CD4-positive, alpha-beta memory T cell (primary cell): ENCODE measurements around the gene TEF. TPM values are rescaled to one million over a fixed set of nuclear protein-coding genes. Genes with fewer than 3 reads are reported as not detected.

ENCODE experiments used
- CTCF ChIA-PET: fragments of 350-600 bp; sonication (Branson Sonifier 250); formaldehyde crosslinking; loops from one replicate; lab custom pipeline; 2021; ENCODE audit warnings: inconsistent platforms; ENCODE audit not compliant: partially characterized antibody; lab: Charles Lee
- POLR2A ChIA-PET: fragments of 350-600 bp; sonication (Branson Sonifier 250); formaldehyde crosslinking; loops from one replicate; lab custom pipeline; 2021; ENCODE audit not compliant: partially characterized antibody; lab: Charles Lee
- DNase-seq, 5 donors: peaks; one replicate each; pipeline versions ENCODE4 v3.0.0 to v3.0.0-alpha.2; 2020 to 2022; ENCODE audit warnings: mixed read lengths in 1 of 5
- H3K27ac ChIP-seq: one replicate; pipeline ENCODE4 v1.7.0; 2013; ENCODE audit warnings: low read depth, low read length
- H3K27me3 ChIP-seq: 2 replicates; pipeline ENCODE4 v1.7.0; 2013; ENCODE audit warnings: mild to moderate bottlenecking, low read length, moderate library complexity; ENCODE audit not compliant: insufficient read depth
- H3K36me3 ChIP-seq: 2 replicates; pipeline ENCODE4 v1.7.0; 2013; ENCODE audit warnings: mild to moderate bottlenecking, low read length, moderate library complexity; ENCODE audit not compliant: insufficient read depth
- H3K4me1 ChIP-seq: 2 replicates; pipeline ENCODE4 v1.7.0; 2013; ENCODE audit warnings: mild to moderate bottlenecking, low read length, moderate library complexity; ENCODE audit not compliant: insufficient read depth
- H3K4me3 ChIP-seq, 2 donors: one replicate each; pipeline ENCODE4 v1.7.0; 2013; ENCODE audit warnings: low read length in 2 of 2, mild to moderate bottlenecking in 1 of 2
- H3K9me3 ChIP-seq, 2 donors: one replicate each; pipeline ENCODE4 v1.7.0; 2013; ENCODE audit warnings: low read length in 2 of 2, control low read depth in 1 of 2; ENCODE audit not compliant: control insufficient read depth in 1 of 2
- H3K27ac Mint-ChIP-seq, 7 donors: one replicate each; pipeline ENCODE4 v1.8.0; 2020 to 2021; ENCODE audit warnings: mixed read lengths in 7 of 7, mild to moderate bottlenecking in 6 of 7, inconsistent platforms in 3 of 7, moderate library complexity in 3 of 7
- H3K27me3 Mint-ChIP-seq, 2 donors: one replicate each; pipeline ENCODE4 v1.8.0; 2020 to 2021; ENCODE audit warnings: mixed read lengths in 2 of 2
- H3K36me3 Mint-ChIP-seq, 2 donors: one replicate each; pipeline ENCODE4 v1.8.0; 2020 to 2021; ENCODE audit warnings: mixed read lengths in 2 of 2, inconsistent platforms in 1 of 2, mild to moderate bottlenecking in 1 of 2
- H3K4me1 Mint-ChIP-seq, 4 donors: one replicate each; pipeline ENCODE4 v1.8.0; 2020 to 2021; ENCODE audit warnings: mixed read lengths in 4 of 4, mild to moderate bottlenecking in 1 of 4
- H3K4me3 Mint-ChIP-seq, 8 donors: one replicate each; pipeline ENCODE4 v1.8.0; 2020 to 2021; ENCODE audit warnings: mixed read lengths in 8 of 8, mild to moderate bottlenecking in 7 of 8, moderate library complexity in 6 of 8, inconsistent platforms in 3 of 8
- H3K9me3 Mint-ChIP-seq, 8 donors: one replicate each; pipeline ENCODE4 v1.8.0; 2020 to 2021; ENCODE audit warnings: mixed read lengths in 8 of 8, mild to moderate bottlenecking in 5 of 8, inconsistent platforms in 3 of 8, moderate library complexity in 1 of 8
- intact Hi-C: fragments of 100-400 bp; cut with micrococcal nuclease; formaldehyde crosslinking; loops from one replicate; pipeline ENCODE4 v1.15.1; 2023
- polyA plus RNA-seq, 2 donors: library from polyadenylated mRNA; unstranded; fragments of 300-500 nt; fragmentation: Illumina TruSeq; gene quantifications; one replicate each; pipeline ENCODE4 v1.2.3, GENCODE V29; 2021
- total RNA-seq, 2 experiments: library from RNA; stranded (reverse); gene quantifications; one replicate each; pipeline ENCODE4 v1.2.3, GENCODE V29; 2021

The TEF gene
- total and polyA plus RNA-seq, 4 experiments from 2014 or later = 4.4 to 8.8 (median 6.5) TPM

DNA sequence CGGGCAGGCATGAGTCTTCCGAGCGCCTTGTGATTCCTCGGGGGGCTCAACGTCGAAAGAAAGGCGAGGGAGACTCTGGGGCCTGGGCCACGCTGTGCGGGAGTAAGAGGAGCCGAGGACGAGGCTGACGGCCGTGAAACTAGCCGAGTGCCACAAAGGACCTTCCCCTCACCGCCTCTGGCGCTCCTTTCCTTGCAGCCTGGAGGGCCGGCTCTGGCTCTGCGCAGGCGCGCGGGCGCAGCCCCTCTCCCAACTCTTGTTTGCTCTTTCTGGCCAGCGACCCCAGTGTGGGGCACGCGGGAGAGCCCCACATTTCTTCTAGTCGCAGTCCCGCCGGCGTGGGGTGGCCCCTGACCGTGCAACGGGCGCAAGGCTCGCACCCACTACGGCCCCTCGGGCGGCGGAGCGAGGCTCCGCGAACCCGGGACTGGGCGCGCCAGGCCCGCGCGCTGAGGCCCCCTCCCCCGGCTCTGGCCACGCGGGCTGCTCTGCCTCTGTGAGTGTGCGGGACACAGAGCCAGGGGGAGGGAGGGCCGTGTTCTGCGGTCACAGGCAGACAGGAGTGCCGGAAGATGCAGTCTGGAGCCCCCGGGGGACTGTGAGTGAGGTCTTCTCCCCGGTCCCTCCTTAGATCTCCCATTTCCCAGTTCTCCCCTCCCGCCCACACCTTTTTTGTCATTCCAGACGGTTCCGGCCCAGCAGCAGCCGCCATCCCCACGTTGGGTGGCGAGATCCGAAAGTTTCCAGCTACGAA, 65.9 kb downstream of the TEF start:
- H3K27ac Mint-ChIP-seq = peak overlapping the region; percentile 94 to 99 (median 98)
- peak overlapping the region; percentile 87 for H3K27ac ChIP-seq
- intact Hi-C loops = loop anchor here (1.0 to 10.0 kb wide), 7 partner anchors 21 to 495 kb away; partner anchors contain the start of genes DESI1, PHF5A, PMM1 and POLR3H
- H3K4me1 Mint-ChIP-seq = peaks cover 13 to 52% (median 24%) of the 10 kb centered on the region in 4 donors
- H3K9me3 ChIP-seq = no peaks in the 10 kb centered on the region
- H3K36me3 ChIP-seq = no peaks in the 10 kb centered on the region
- H3K27me3 ChIP-seq = no peaks in the 10 kb centered on the region
- ChIA-PET CTCF (interaction anchor here (1.0 to 2.1 kb wide), 6 partner anchors 15 to 219 kb away, joined by 3 to 10 read pairs (median 5); partner anchors contain the start of genes ACO2 and PHF5A), POLR2A (interaction anchor here (0.6 to 10.7 kb wide), 38 partner anchors 10 to 1168 kb away, joined by 3 to 261 read pairs (median 6); partner anchors contain the start of genes ACO2, CCDC134, PHF5A and PMM1)
- DNase-seq = peak; percentile 50 to 74 (median 55)
- peak overlapping the region; percentile 90 to 100 (median 96) for H3K4me3 Mint-ChIP-seq
- peak overlapping the region; percentile 71 to 94 for H3K4me3 ChIP-seq
- H3K9me3 Mint-ChIP-seq = peaks cover 0 to 4% (median 0%) of the 10 kb centered on the region in 8 donors
- peaks cover 0 to 2% of the 10 kb centered on the region in 2 donors for H3K27me3 Mint-ChIP-seq
- H3K36me3 Mint-ChIP-seq = peaks cover 0 to 39% of the 10 kb centered on the region in 2 donors
- peaks cover 11% of the 10 kb centered on the region for H3K4me1 ChIP-seq

DNA sequence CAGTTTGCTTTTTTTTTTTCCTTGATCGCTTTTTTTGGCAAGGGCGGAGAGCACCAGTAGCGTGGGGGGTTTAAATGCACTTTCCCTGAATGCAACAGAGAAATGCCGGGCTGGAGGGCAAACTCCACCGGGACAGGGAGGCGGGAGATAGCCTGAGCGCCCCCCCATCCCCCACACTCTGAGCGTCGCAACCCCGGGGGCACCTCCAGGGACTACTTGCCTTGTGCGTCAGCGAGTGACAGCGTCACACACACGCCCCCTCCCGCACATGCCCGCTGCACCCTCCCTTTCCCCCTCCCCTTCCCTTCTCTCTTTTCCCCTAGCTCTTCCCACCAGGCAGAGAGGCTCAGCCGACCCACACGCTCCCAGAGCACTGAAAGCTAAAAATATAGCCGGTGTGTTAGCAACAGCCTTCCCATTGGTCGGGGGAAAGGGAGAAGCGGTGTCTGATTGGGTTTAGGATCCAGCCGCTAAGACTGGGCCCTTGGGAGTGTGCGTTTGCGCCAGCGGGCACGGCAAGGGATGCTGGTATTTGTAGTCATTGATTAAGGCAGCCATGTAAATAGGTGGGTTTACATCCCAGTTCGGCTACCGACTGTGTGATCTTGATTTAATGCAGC, 66.6 kb downstream of the TEF start:
- no peaks in the 10 kb centered on the region for H3K27me3 ChIP-seq
- H3K9me3 Mint-ChIP-seq = peaks cover 0 to 4% (median 0%) of the 10 kb centered on the region in 8 donors
- H3K36me3 Mint-ChIP-seq = peaks cover 0 to 37% of the 10 kb centered on the region in 2 donors
- peaks cover 0 to 2% of the 10 kb centered on the region in 2 donors for H3K27me3 Mint-ChIP-seq
- H3K27ac ChIP-seq = peak overlapping the region; percentile 87
- POLR2A ChIA-PET = interaction anchor here (0.6 to 10.7 kb wide), 26 partner anchors 9 to 1167 kb away, joined by 3 to 261 read pairs (median 4); partner anchors contain the start of genes ACO2, CCDC134, PHF5A and PMM1
- peak; percentile 91 to 97 (median 93) for DNase-seq
- H3K4me3 ChIP-seq = peak overlapping the region; percentile 71 to 94
- CTCF ChIA-PET = interaction anchor here (0.6 to 2.1 kb wide), 8 partner anchors 14 to 791 kb away, joined by 3 to 10 read pairs (median 4); partner anchors contain the start of genes ACO2 and PHF5A
- H3K4me1 ChIP-seq = peaks cover 11% of the 10 kb centered on the region
- no peaks in the 10 kb centered on the region for H3K9me3 ChIP-seq
- H3K4me3 Mint-ChIP-seq = peak overlapping the region; percentile 90 to 98 (median 96)
- peak overlapping the region; percentile 94 to 99 (median 98) for H3K27ac Mint-ChIP-seq
- intact Hi-C loops = loop anchor here (1.0 to 10.0 kb wide), 6 partner anchors 20 to 496 kb away; partner anchors contain the start of genes PHF5A, PMM1, POLR3H and RBX1
- H3K36me3 ChIP-seq = no peaks in the 10 kb centered on the region
- H3K4me1 Mint-ChIP-seq = peaks cover 12 to 46% (median 19%) of the 10 kb centered on the region in 4 donors

Other genes with a start within 250 kb of the TEF start
- 10 to 100 TPM; 42.7 to 48.2 TPM for gene L3MBTL2, start 176.6 kb upstream of the TEF start, total RNA-seq
- 10 to 100 TPM; 27.5 to 28.1 TPM for gene L3MBTL2, start 176.6 kb upstream of the TEF start, polyA plus RNA-seq
- 1 to 10 TPM in 1 of 2 experiments, under 1 TPM in 1; 0.67 to 1.0 TPM for gene CHADL, start 141.0 kb upstream of the TEF start, total RNA-seq
- under 1 TPM; 0.10 to 0.26 TPM for gene CHADL, start 141.0 kb upstream of the TEF start, polyA plus RNA-seq
- 10 to 100 TPM; 69.1 to 74.7 TPM for gene RANGAP1, start 95.8 kb upstream of the TEF start, total RNA-seq
- 10 to 100 TPM; 12.7 to 32.3 TPM for gene RANGAP1, start 95.8 kb upstream of the TEF start, polyA plus RNA-seq
- 10 to 100 TPM; 39.4 to 40.3 TPM for gene ZC3H7B, start 80.4 kb upstream of the TEF start, total RNA-seq
- gene ZC3H7B, start 80.4 kb upstream of the TEF start, polyA plus RNA-seq = 1 to 10 TPM in 1 of 2 donors, under 1 TPM in 1; 0.20 to 1.5 TPM
- gene TOB2, start 64.9 kb downstream of the TEF start, total RNA-seq = 10 to 100 TPM; 37.5 to 38.7 TPM
- 10 to 100 TPM in 1 of 2 donors, 1 to 10 TPM in 1; 9.6 to 26.5 TPM for gene TOB2, start 64.9 kb downstream of the TEF start, polyA plus RNA-seq
- gene PHF5A, start 86.8 kb downstream of the TEF start, total RNA-seq = 10 to 100 TPM; 37.7 to 39.2 TPM
- 10 to 100 TPM; 19.7 to 31.6 TPM for gene PHF5A, start 86.8 kb downstream of the TEF start, polyA plus RNA-seq
- 10 to 100 TPM; 64.8 to 65.0 TPM for gene ACO2, start 87.2 kb downstream of the TEF start, total RNA-seq
- gene ACO2, start 87.2 kb downstream of the TEF start, polyA plus RNA-seq = 10 to 100 TPM; 79.6 to 81.2 TPM
- 10 to 100 TPM; 43.6 to 43.7 TPM for gene POLR3H, start 162.5 kb downstream of the TEF start, total RNA-seq
- 10 to 100 TPM; 20.7 to 21.8 TPM for gene POLR3H, start 162.5 kb downstream of the TEF start, polyA plus RNA-seq
- gene CSDC2, start 179.1 kb downstream of the TEF start, total RNA-seq = not detected
- gene CSDC2, start 179.1 kb downstream of the TEF start, polyA plus RNA-seq = not detected
- gene PMM1, start 207.9 kb downstream of the TEF start, total RNA-seq = 10 to 100 TPM; 31.7 to 32.9 TPM
- 10 to 100 TPM; 32.0 to 45.7 TPM for gene PMM1, start 207.9 kb downstream of the TEF start, polyA plus RNA-seq
- 10 to 100 TPM; 26.2 to 28.7 TPM for gene DESI1, start 239.1 kb downstream of the TEF start, total RNA-seq
- gene DESI1, start 239.1 kb downstream of the TEF start, polyA plus RNA-seq = 10 to 100 TPM in 1 of 2 donors, 1 to 10 TPM in 1; 9.5 to 13.6 TPM
- 100 to 1,000 TPM; 174 to 181 TPM for gene XRCC6, start 239.4 kb downstream of the TEF start, total RNA-seq
- gene XRCC6, start 239.4 kb downstream of the TEF start, polyA plus RNA-seq = 100 to 1,000 TPM; 441 to 593 TPM